Measurements from ENCODE around the gene ATP6V1G2.
A peak's percentile ranks its signal among the peaks of the same experiment; 100 is the strongest.
"Not testable (repeated sequence)": the region's sequence is repeated elsewhere in the genome, so short reads cannot be mapped to it uniquely, and the experiment has no call there.

The ATP6V1G2 gene

GRCh38 chr6:31546339-31546957 lies at the start of gene ATP6V1G2:
ATP6V1G2 (minus strand) TSS chr6:31546608; CDS start chr6:31546559, 49 bp downstream.
- Histone ChIP-seq H3K4me3 (ENCODE audit: low read length) (peak within 1 kb of the TSS; percentile 81), H3K9me3 (ENCODE audit: control insufficient read depth, insufficient read depth, low read length) (no peaks in the 10 kb centered on the region), H3K9me2 (replicated peaks; ENCODE audit: control insufficient read depth, low read length) (no peaks in the 10 kb centered on the region), H3F3A (ENCODE audit: control insufficient read depth, insufficient read depth) (peaks cover 22% of the 10 kb centered on the region), H3K27ac (ENCODE audit: low read depth, low read length) (peak within 1 kb of the TSS; percentile 65), H3K27me3 (ENCODE audit: control insufficient read depth, low read length) (no peaks in the 10 kb centered on the region), H3K4me2 (ENCODE audit: low read length) (peak within 1 kb of the TSS; percentile 95), H3K4me1 (ENCODE audit: control insufficient read depth, low read length) (peaks cover 65% of the 10 kb centered on the region), H3K36me3 (ENCODE audit: control insufficient read depth, low read length) (peaks cover 31% of the 10 kb centered on the region), H3K79me2 (ENCODE audit: control insufficient read depth, low read length) (peaks cover 33% of the 10 kb centered on the region), H4K20me1 (ENCODE audit: control insufficient read depth, insufficient read depth, low read depth, low read length) (no peaks in the 10 kb centered on the region)
- TF ChIP-seq EZH2phosphoT487 (IDR thresholded peaks at IDR 0.05; ENCODE audit: borderline replicate concordance, low read length), result no peak
- TF ChIP-seq CTCF (IDR thresholded peaks at IDR 0.05; ENCODE audit: low read depth, low read length, poor library complexity, severe bottlenecking), result peak; percentile 99

- Histone ChIP-seq H4K20me1 (ENCODE audit: control insufficient read depth, insufficient read depth, low read depth, low read length) (no peaks in the 10 kb centered on the region), H3K9me2 (replicated peaks; ENCODE audit: control insufficient read depth, low read length) (no peaks in the 10 kb centered on the region), H3K4me3 (ENCODE audit: low read length) (no peak overlapping the region), H3F3A (ENCODE audit: control insufficient read depth, insufficient read depth) (peaks cover 6% of the 10 kb centered on the region; the same call in 1 of the 2 replicates), H3K36me3 (ENCODE audit: control insufficient read depth, low read length) (no peaks in the 10 kb centered on the region), H3K27ac (ENCODE audit: low read depth, low read length) (no peak overlapping the region), H3K4me1 (ENCODE audit: control insufficient read depth, low read length) (peaks cover 19% of the 10 kb centered on the region), H3K9me3 (ENCODE audit: control insufficient read depth, insufficient read depth, low read length) (no peaks in the 10 kb centered on the region), H3K4me2 (ENCODE audit: low read length) (no peak overlapping the region), H3K79me2 (ENCODE audit: control insufficient read depth, low read length) (no peaks in the 10 kb centered on the region), H3K27me3 (ENCODE audit: control insufficient read depth, low read length) (0 out of 2 replicates have a peak, but pooled peaks cover 2% of the 10 kb centered on the region)
- TF ChIP-seq CTCF (IDR thresholded peaks at IDR 0.05; ENCODE audit: low read depth, low read length, poor library complexity, severe bottlenecking) (no peak), EZH2phosphoT487 (IDR thresholded peaks at IDR 0.05; ENCODE audit: borderline replicate concordance, low read length) (no peak)
These were observed 46.0 kb upstream of the ATP6V1G2 start for GRCh38 chr6:31592396-31592771.

- H4K20me1 ChIP-seq (ENCODE audit: control insufficient read depth, insufficient read depth, low read depth, low read length); H3F3A ChIP-seq (ENCODE audit: control insufficient read depth, insufficient read depth); H3K4me2 ChIP-seq (ENCODE audit: low read length); H3K4me3 ChIP-seq (ENCODE audit: low read length); H3K27me3 ChIP-seq (ENCODE audit: control insufficient read depth, low read length); H3K36me3 ChIP-seq (ENCODE audit: control insufficient read depth, low read length); H3K9me2 ChIP-seq (replicated peaks; ENCODE audit: control insufficient read depth, low read length); H3K79me2 ChIP-seq (ENCODE audit: control insufficient read depth, low read length); H3K27ac ChIP-seq (ENCODE audit: low read depth, low read length); H3K9me3 ChIP-seq (ENCODE audit: control insufficient read depth, insufficient read depth, low read length): not testable (repeated sequence)
- H3K4me1 ChIP-seq (ENCODE audit: control insufficient read depth, low read length), result peaks cover 32% of the 10 kb centered on the region
These were observed 44.3 kb upstream of the ATP6V1G2 start for GRCh38 chr6:31590691-31591090.

- H4K20me1 ChIP-seq (ENCODE audit: control insufficient read depth, insufficient read depth, low read depth, low read length), result no peaks in the 10 kb centered on the region
- no peak overlapping the region for H3K27ac ChIP-seq (ENCODE audit: low read depth, low read length)
- H3K4me1 ChIP-seq (ENCODE audit: control insufficient read depth, low read length), result peaks cover 46% of the 10 kb centered on the region
These were observed 42.7 kb upstream of the ATP6V1G2 start for GRCh38 chr6:31588871-31589650.

More at GRCh38 chr6:31588871-31589650, 42.7 kb upstream of the ATP6V1G2 start:
- no peak overlapping the region for H3K4me2 ChIP-seq (ENCODE audit: low read length)
- TF ChIP-seq CTCF (IDR thresholded peaks at IDR 0.05; ENCODE audit: low read depth, low read length, poor library complexity, severe bottlenecking) (no peak), EZH2phosphoT487 (IDR thresholded peaks at IDR 0.05; ENCODE audit: borderline replicate concordance, low read length) (no peak)
- peaks cover 13% of the 10 kb centered on the region for H3F3A ChIP-seq (ENCODE audit: control insufficient read depth, insufficient read depth)
- H3K9me3 ChIP-seq (ENCODE audit: control insufficient read depth, insufficient read depth, low read length), result no peaks in the 10 kb centered on the region
- H3K36me3 ChIP-seq (ENCODE audit: control insufficient read depth, low read length), result no peaks in the 10 kb centered on the region
- H3K4me3 ChIP-seq (ENCODE audit: low read length), result no peak overlapping the region
- H3K27me3 ChIP-seq (ENCODE audit: control insufficient read depth, low read length), result 0 out of 2 replicates have a peak, but pooled peaks cover 2% of the 10 kb centered on the region
- H3K9me2 ChIP-seq (replicated peaks; ENCODE audit: control insufficient read depth, low read length), result no peaks in the 10 kb centered on the region
- H3K79me2 ChIP-seq (ENCODE audit: control insufficient read depth, low read length), result no peaks in the 10 kb centered on the region
